Measurements from ENCODE around the gene AKR1D1. TPM values are rescaled to one million over a fixed set of nuclear protein-coding genes. Genes with fewer than 3 reads are reported as not detected.
"Not testable (repeated sequence)": the region's sequence is repeated elsewhere in the genome, so short reads cannot be mapped to it uniquely, and the experiment has no call there.

Gene AKR1D1
- total RNA-seq, 4 donors from 2014 or later, result not detected

GRCh38 chr7:138142583-138143201 lies 66.4 kb downstream of the AKR1D1 start:
- TF ChIP-seq CTCF (IDR thresholded peaks at IDR 0.05), result no peak
- no peak for TF ChIP-seq POLR2A (IDR thresholded peaks at IDR 0.05)
- DNase-seq, result no peak
- H3K4me3 ChIP-seq, result no peak overlapping the region
- H3K27ac ChIP-seq, result no peak overlapping the region
- no peaks in the 10 kb centered on the region for H3K4me1 ChIP-seq
- H3K36me3 ChIP-seq, result no peaks in the 10 kb centered on the region
- no peaks in the 10 kb centered on the region for H3K9me3 ChIP-seq
- no peaks in the 10 kb centered on the region for H3K27me3 ChIP-seq

- no peak overlapping the region for H3K4me3 ChIP-seq
- TF ChIP-seq POLR2A (IDR thresholded peaks at IDR 0.05) (no peak), CTCF (IDR thresholded peaks at IDR 0.05) (no peak)
Measured at GRCh38 chr7:138144958-138145357, 68.7 kb downstream of the AKR1D1 start.

GRCh38 chr7:138146221-138146620 lies 70.0 kb downstream of the AKR1D1 start:
- H3K9me3 ChIP-seq, H3K36me3 ChIP-seq, H3K4me1 ChIP-seq, H3K27me3 ChIP-seq, H3K4me3 ChIP-seq, DNase-seq, H3K27ac ChIP-seq: not testable (repeated sequence)

More at GRCh38 chr7:138144958-138145357, 68.7 kb downstream of the AKR1D1 start:
- Histone ChIP-seq H3K27ac (no peak overlapping the region), H3K4me1 (no peaks in the 10 kb centered on the region), H3K9me3 (no peaks in the 10 kb centered on the region), H3K36me3 (no peaks in the 10 kb centered on the region), H3K27me3 (no peaks in the 10 kb centered on the region)
- no peak for DNase-seq

GRCh38 chr7:138146757-138147734 lies 70.8 kb downstream of the AKR1D1 start:
- H3K36me3 ChIP-seq, H3K9me3 ChIP-seq, H3K27ac ChIP-seq, H3K27me3 ChIP-seq, H3K4me3 ChIP-seq, H3K4me1 ChIP-seq, DNase-seq: not testable (repeated sequence)

GRCh38 chr7:138151731-138152577 lies 75.7 kb downstream of the AKR1D1 start:
- no peaks in the 10 kb centered on the region for H3K36me3 ChIP-seq
- H3K27ac ChIP-seq, result no peak overlapping the region
- H3K27me3 ChIP-seq, result no peaks in the 10 kb centered on the region
- DNase-seq, result no peak
- TF ChIP-seq POLR2A (IDR thresholded peaks at IDR 0.05), result no peak
- TF ChIP-seq CTCF (IDR thresholded peaks at IDR 0.05), result no peak
- no peaks in the 10 kb centered on the region for H3K9me3 ChIP-seq
- no peaks in the 10 kb centered on the region for H3K4me1 ChIP-seq
- no peak overlapping the region for H3K4me3 ChIP-seq

GRCh38 chr7:138154661-138155060 lies 78.4 kb downstream of the AKR1D1 start:
- Histone ChIP-seq H3K9me3 (no peaks in the 10 kb centered on the region), H3K27me3 (no peaks in the 10 kb centered on the region), H3K36me3 (no peaks in the 10 kb centered on the region), H3K4me1 (no peaks in the 10 kb centered on the region), H3K4me3 (no peak overlapping the region), H3K27ac (no peak overlapping the region)
- no peak for TF ChIP-seq CTCF (IDR thresholded peaks at IDR 0.05)
- no peak for TF ChIP-seq POLR2A (IDR thresholded peaks at IDR 0.05)
- no peak for DNase-seq
